Spleen (tissue), 7 donors: ENCODE data around the gene BAZ1A.
A peak's percentile ranks its signal among the peaks of the same experiment; 100 is the strongest.

Experiments
- CTCF ChIP-seq, 11 experiments: fragments of 200-600 bp in 7 of 11; fragments of 450-650 bp in 4 of 11; sonication (generic) in 4 of 11; IDR thresholded peaks in 8 of 11; conservative IDR thresholded peaks in 3 of 11; 1 replicate in 7 of 11; 2 replicates in 4 of 11; pipeline versions ENCODE4 v1.4.0 to v1.8.0; 2016 to 2021; ENCODE audit warnings: antibody characterized with exemption in 11 of 11, inconsistent platforms in 4 of 11, mild to moderate bottlenecking in 1 of 11
- POLR2A ChIP-seq, 3 donors: fragments of 450-650 bp; IDR thresholded peaks; one replicate each; pipeline ENCODE4 v1.5.1; 2017; ENCODE audit warnings: antibody characterized with exemption in 3 of 3, mild to moderate bottlenecking in 1 of 3
- POLR2AphosphoS5 ChIP-seq, 3 donors: sonication (generic); formaldehyde crosslinking; IDR thresholded peaks; one replicate each; pipeline ENCODE4 v1.5.1; 2017; ENCODE audit warnings: antibody characterized with exemption in 3 of 3
- donor health status: DM: no; HTN: no; CAD: no; lungs with moderate emphysema.
- donor health status: DM: no; HTN: no; CAD: no.
- donor health status: DM: no; HTN: no; CAD: no.

- TF ChIP-seq CTCF (IDR thresholded peaks at IDR 0.05 in 8 of 11, conservative IDR thresholded peaks at IDR 0.05 in 3 of 11) (peak; percentile 33 to 80 (median 74)), POLR2AphosphoS5 (IDR thresholded peaks at IDR 0.05) (no peak), POLR2A (IDR thresholded peaks at IDR 0.05) (no peak)
Measured at GRCh38 chr14:34722723-34723545, 152.2 kb downstream of the BAZ1A start.
